ENCODE measurements around the gene APBB2.

- TF ChIP-seq POLR2A (IDR thresholded peaks at IDR 0.05) (no peak), CTCF (IDR thresholded peaks at IDR 0.05) (no peak)
Observed at GRCh38 chr4:40881851-40882250, 332.5 kb downstream of the APBB2 start.
